GM12891 (cell line): ENCODE measurements around the gene KIF22.

ENCODE experiments used
- POLR2A ChIP-seq: IDR thresholded peaks from 2 replicates; pipeline ENCODE4 v1.6.1; 2011; ENCODE audit warnings: low read depth, low read length, control low read depth
- POLR2AphosphoS5 ChIP-seq: IDR thresholded peaks from 2 replicates; pipeline ENCODE4 v1.6.1; 2011; ENCODE audit warnings: low read depth, low read length, control low read depth

GRCh38 chr16:29819506-29819905 lies 29.0 kb downstream of the KIF22 start:
- no peak for TF ChIP-seq POLR2A
- no peak for TF ChIP-seq POLR2AphosphoS5
